GM12878 (cell line): ENCODE data around the gene CTSH. TPM values are rescaled to one million over a fixed set of nuclear protein-coding genes. Genes with fewer than 3 reads are reported as not detected.

Experiments
- ATAC-seq: fragments of 200-7000 bp; cut with Tn5 transposase; 3 replicates; pipeline ENCODE4 v1.9.1; 2020; ENCODE audit warnings: mild to moderate bottlenecking, moderate library complexity
- BruUV-seq: library from RNA; stranded (reverse); fragments of 400-500 nt; replicated peaks from 2 replicates; lab custom pipeline; 2021; lab: Mats Ljungman, UMichigan
- CTCF ChIA-PET: fragments of 300-600 bp; sonication (Branson Sonifier 250); formaldehyde crosslinking; extraction: SDS; loops from one replicate; lab custom pipeline; 2021; ENCODE audit warnings: inconsistent platforms; lab: Yijun Ruan, JAX
- POLR2A ChIA-PET: fragments of 350-600 bp; formaldehyde crosslinking; extraction: SDS; loops from one replicate; lab custom pipeline; 2021; ENCODE audit warnings: inconsistent platforms; lab: Charles Lee
- RAD21 ChIA-PET: fragments of 300-600 bp; sonication (Branson Sonifier 250); formaldehyde crosslinking; loops from one replicate; lab custom pipeline; 2023; ENCODE audit warnings: antibody characterized with exemption; ENCODE audit not compliant: unreplicated experiment; lab: Charles Lee
- SMC1A ChIA-PET: fragments of 300-600 bp; sonication (Branson Sonifier 250); formaldehyde crosslinking; loops from one replicate; lab custom pipeline; 2023; ENCODE audit not compliant: unreplicated experiment, uncharacterized antibody; lab: Charles Lee
- DNase-seq: peaks from one replicate; pipeline ENCODE4 v3.0.0-alpha.2; 2011; ENCODE audit warnings: low read depth, low spot score
- FAIRE-seq: peaks from 3 replicates; lab custom pipeline; 2011; peaks lifted over from hg19 to GRCh38; lab: Jason Lieb, UNC
- H2AFZ ChIP-seq: 2 replicates; pipeline ENCODE4 v1.6.0; 2011; ENCODE audit warnings: low read depth, low read length, control low read depth; ENCODE audit not compliant: control insufficient read depth
- H3K27ac ChIP-seq: 2 replicates; pipeline ENCODE4 v1.5.1; 2011; ENCODE audit warnings: control low read depth; ENCODE audit not compliant: control insufficient read depth, insufficient read depth
- H3K27me3 ChIP-seq, 2 experiments: replicated peaks in 1 of 2; 2 replicates each; pipeline versions ENCODE4 v1.6.0 to v1.6.1; 2011; ENCODE audit warnings: low read length in 1 of 2; ENCODE audit not compliant: control insufficient read depth in 2 of 2, insufficient read depth in 2 of 2
- H3K36me3 ChIP-seq, 2 experiments: 2 replicates each; pipeline ENCODE4 v1.5.1; 2011; ENCODE audit warnings: low read length in 1 of 2; ENCODE audit not compliant: control insufficient read depth in 2 of 2, insufficient read depth in 2 of 2
- H3K4me1 ChIP-seq: 2 replicates; pipeline ENCODE4 v1.6.1; 2011; ENCODE audit warnings: mild to moderate bottlenecking, low read length, moderate library complexity, mixed read lengths; ENCODE audit not compliant: control insufficient read depth, insufficient read depth
- H3K4me2 ChIP-seq: 2 replicates; pipeline ENCODE4 v1.6.0; 2011; ENCODE audit warnings: control low read depth; ENCODE audit not compliant: control insufficient read depth, insufficient read depth
- H3K4me3 ChIP-seq: fragments of 200-600 bp; sonication (generic); 2 replicates; pipeline ENCODE4 v1.5.1; 2016
- H3K79me2 ChIP-seq: 2 replicates; pipeline ENCODE4 v1.6.0; 2011; ENCODE audit warnings: low read length; ENCODE audit not compliant: control insufficient read depth, insufficient read depth
- H3K9ac ChIP-seq: 2 replicates; pipeline ENCODE4 v1.8.0; 2011; ENCODE audit warnings: low read length, control low read depth, mixed read lengths; ENCODE audit not compliant: control insufficient read depth, insufficient read depth
- H3K9me3 ChIP-seq: replicated peaks from 3 replicates; pipeline ENCODE4 v1.5.1; 2011; ENCODE audit warnings: mild to moderate bottlenecking, low read length; ENCODE audit not compliant: control insufficient read depth, insufficient read depth
- H4K20me1 ChIP-seq: 2 replicates; pipeline ENCODE4 v1.6.0; 2011; ENCODE audit not compliant: control insufficient read depth, insufficient read depth
- BMI1 ChIP-seq: fragments of 450-650 bp; IDR thresholded peaks from 2 replicates; pipeline ENCODE4 v1.6.1; 2016; ENCODE audit warnings: mild to moderate bottlenecking, moderate library complexity, borderline replicate concordance
- IKZF2 ChIP-seq, 2 experiments: fragments of 450-650 bp; IDR thresholded peaks; 2 replicates each; pipeline ENCODE4 v1.6.1; 2017; ENCODE audit warnings: mild to moderate bottlenecking in 2 of 2, moderate library complexity in 2 of 2
- PAX5 ChIP-seq: IDR thresholded peaks from 2 replicates; pipeline ENCODE4 v1.6.1; 2011; ENCODE audit warnings: low read depth, low read length, borderline replicate concordance
- PBX3 ChIP-seq: IDR thresholded peaks from 2 replicates; pipeline ENCODE4 v1.6.1; 2011; ENCODE audit warnings: mild to moderate bottlenecking, low read depth, low read length, moderate library complexity; ENCODE audit not compliant: insufficient replicate concordance
- PRDM15 ChIP-seq: fragments of 450-650 bp; formaldehyde crosslinking; IDR thresholded peaks from 2 replicates; pipeline ENCODE4 v1.4.0; 2020; ENCODE audit warnings: mild to moderate bottlenecking, moderate library complexity
- TAF1 ChIP-seq: IDR thresholded peaks from 2 replicates; pipeline ENCODE4 v1.6.1; 2011; ENCODE audit warnings: mild to moderate bottlenecking, low read depth, low read length, borderline replicate concordance
- TARDBP ChIP-seq: IDR thresholded peaks from 2 replicates; pipeline ENCODE4 v1.6.1; 2016; ENCODE audit warnings: borderline replicate concordance
- USF1 ChIP-seq: IDR thresholded peaks from 2 replicates; pipeline ENCODE4 v1.6.1; 2011; ENCODE audit warnings: borderline replicate concordance, low read depth, mild to moderate bottlenecking, moderate library complexity, mixed read lengths, low read length; ENCODE audit not compliant: insufficient read depth; ENCODE audit errors: extremely low read length
- WGBS: methylation state at CpG from one replicate; pipeline ENCODE4 v1.1.6; 2016; ENCODE audit warnings: low lambda C conversion rate; ENCODE audit not compliant: insufficient replicate concordance, insufficient coverage; ENCODE audit errors: missing lambda C conversion rate; 5-methylcytosine and 5-hydroxymethylcytosine counted together
- in situ Hi-C: fragments of 300-500 bp; cut with MboI; formaldehyde crosslinking; loops from 9 replicates; pipeline ENCODE4 v1.14.3; 2018; ENCODE audit warnings: mixed read lengths
- intact Hi-C: fragments of 100-400 bp; cut with micrococcal nuclease; formaldehyde crosslinking; loops from one replicate; pipeline ENCODE4 v1.14.2; 2022; ENCODE audit not compliant: unreplicated experiment
- polyA plus RNA-seq, 11 experiments: library from polyadenylated mRNA; depleted of rRNA in 4 of 11; unstranded in 6 of 11; stranded (reverse) in 5 of 11; fragments of >200 nt; fragmentation: Nextera tagmentation in 4 of 11; fragmentation: Illumina TruSeq in 1 of 11; extraction: Ambion mirVana in 4 of 11; extraction: Trizol in 1 of 11; gene quantifications; 1 replicate in 1 of 11; 2 replicates in 10 of 11; pipeline versions ENCODE4 v1.2.1 to v1.2.3, GENCODE V29; 2011 to 2016; ENCODE audit warnings: inconsistent platforms in 2 of 11, missing spikeins in 2 of 11, low read depth in 1 of 11
- total RNA-seq, 4 experiments: library from RNA; depleted of rRNA in 3 of 4; stranded (reverse); fragments of >200 nt in 3 of 4; fragmentation: Illumina TruSeq in 1 of 4; extraction: Trizol in 1 of 4; gene quantifications; 2 replicates each; pipeline versions ENCODE4 v1.2.1 to v1.2.3, GENCODE V29; 2013 to 2021

CTSH gene
- total and polyA plus RNA-seq, 10 of the 15 experiments (the other 5 are each of a cell fraction or from before 2014, with no cell fraction given), result 30.2 to 1,212 (median 519) TPM

- in situ Hi-C loops (no loop called here), intact Hi-C loops (no loop called here)
- ChIA-PET RAD21 (interaction anchor here (1.1 kb wide), 1 partner anchor 73 kb away, joined by 3 read pairs; no protein-coding TSS in a partner anchor), POLR2A (interaction anchor here (2.6 kb wide), 1 partner anchor 46 kb away, joined by 12 read pairs; no protein-coding TSS in a partner anchor), CTCF (interaction anchor here (1.3 kb wide), 1 partner anchor 24 kb away, joined by 6 read pairs; no protein-coding TSS in a partner anchor), SMC1A (no interaction called here)
- no peak overlapping the region for H3K4me3 ChIP-seq
- H3K9ac ChIP-seq, result no peak overlapping the region
- no TSS peak for BruUV-seq
- H3K27me3 ChIP-seq, result no peaks in the 10 kb centered on the region
- H3K36me3 ChIP-seq, result peaks cover 47 to 52% of the 10 kb centered on the region in 2 experiments
- H3K4me2 ChIP-seq, result no peak overlapping the region
- ATAC-seq (no peak), DNase-seq (no peak), FAIRE-seq (no peak)
- TF ChIP-seq PBX3 (no peak), PAX5 (no peak), TARDBP (no peak), PRDM15 (CRISPR knock-in tag) (no peak), BMI1 (no peak), USF1 (no peak), TAF1 (no peak), IKZF2 (IDR thresholded peaks at IDR 0.05) (no peak)
- 86% methylated on average over 20 of the region's 20 CpGs for WGBS
- H4K20me1 ChIP-seq, result no peaks in the 10 kb centered on the region
- H3K79me2 ChIP-seq, result peaks cover 20% of the 10 kb centered on the region
- H3K27ac ChIP-seq, result no peak overlapping the region
- no peaks in the 10 kb centered on the region for H3K9me3 ChIP-seq
- peaks cover 24% of the 10 kb centered on the region for H3K4me1 ChIP-seq
- H2AFZ ChIP-seq, result no peak overlapping the region
Observed at GRCh38 chr15:78933823-78934654, 10.8 kb downstream of the CTSH start.
